ENCODE data around the gene NUDT22.
"Not testable (repeated sequence)": the region's sequence is repeated elsewhere in the genome, so short reads cannot be mapped to it uniquely, and the experiment has no call there.

Gene NUDT22

GRCh38 chr11:64244107-64244506 lies 18.0 kb downstream of the NUDT22 start:
- DNase-seq (ENCODE audit: low read depth) = no peak

GRCh38 chr11:64244966-64245365 lies 18.9 kb downstream of the NUDT22 start:
- DNase-seq (ENCODE audit: low read depth) = no peak

DNA sequence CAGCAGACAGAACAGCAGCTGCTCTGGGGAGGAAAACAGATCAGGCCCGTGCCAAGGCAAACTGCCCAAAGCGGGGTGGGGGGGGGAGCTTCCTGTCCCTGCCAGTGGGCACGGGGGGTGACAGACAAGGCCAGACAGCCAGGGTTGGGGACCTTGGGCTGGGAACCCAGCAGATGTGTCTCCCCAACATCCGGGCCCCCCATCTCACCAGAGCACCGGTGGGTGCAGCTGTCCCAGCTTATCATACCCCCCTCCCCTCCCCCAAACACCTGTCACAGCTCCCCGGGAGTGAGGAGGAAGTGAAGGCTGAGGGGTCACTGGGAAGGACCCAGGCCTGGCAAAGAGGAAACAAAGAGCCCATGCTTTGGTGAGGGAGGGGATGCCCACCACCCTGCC lies 19.3 kb downstream of the NUDT22 start:
- no peak for DNase-seq (ENCODE audit: low read depth)

GRCh38 chr11:64245797-64246620 lies 19.9 kb downstream of the NUDT22 start:
- DNase-seq (ENCODE audit: low read depth) = peak; percentile 76

DNA sequence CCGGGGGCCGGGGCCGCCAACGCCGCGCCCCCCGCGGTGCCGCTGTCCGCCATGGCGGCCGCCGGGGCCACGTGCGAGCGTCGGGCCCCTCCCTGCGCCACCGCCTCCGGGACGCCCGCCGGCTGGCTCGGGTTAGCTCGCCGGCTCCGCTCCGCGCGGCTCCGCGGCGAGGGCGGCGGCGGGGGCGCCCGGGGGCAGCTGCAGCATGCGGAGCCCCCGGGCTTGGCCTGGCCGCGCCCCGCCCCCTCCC lies 20.5 kb downstream of the NUDT22 start:
- not testable (repeated sequence) for DNase-seq (ENCODE audit: low read depth)

DNA sequence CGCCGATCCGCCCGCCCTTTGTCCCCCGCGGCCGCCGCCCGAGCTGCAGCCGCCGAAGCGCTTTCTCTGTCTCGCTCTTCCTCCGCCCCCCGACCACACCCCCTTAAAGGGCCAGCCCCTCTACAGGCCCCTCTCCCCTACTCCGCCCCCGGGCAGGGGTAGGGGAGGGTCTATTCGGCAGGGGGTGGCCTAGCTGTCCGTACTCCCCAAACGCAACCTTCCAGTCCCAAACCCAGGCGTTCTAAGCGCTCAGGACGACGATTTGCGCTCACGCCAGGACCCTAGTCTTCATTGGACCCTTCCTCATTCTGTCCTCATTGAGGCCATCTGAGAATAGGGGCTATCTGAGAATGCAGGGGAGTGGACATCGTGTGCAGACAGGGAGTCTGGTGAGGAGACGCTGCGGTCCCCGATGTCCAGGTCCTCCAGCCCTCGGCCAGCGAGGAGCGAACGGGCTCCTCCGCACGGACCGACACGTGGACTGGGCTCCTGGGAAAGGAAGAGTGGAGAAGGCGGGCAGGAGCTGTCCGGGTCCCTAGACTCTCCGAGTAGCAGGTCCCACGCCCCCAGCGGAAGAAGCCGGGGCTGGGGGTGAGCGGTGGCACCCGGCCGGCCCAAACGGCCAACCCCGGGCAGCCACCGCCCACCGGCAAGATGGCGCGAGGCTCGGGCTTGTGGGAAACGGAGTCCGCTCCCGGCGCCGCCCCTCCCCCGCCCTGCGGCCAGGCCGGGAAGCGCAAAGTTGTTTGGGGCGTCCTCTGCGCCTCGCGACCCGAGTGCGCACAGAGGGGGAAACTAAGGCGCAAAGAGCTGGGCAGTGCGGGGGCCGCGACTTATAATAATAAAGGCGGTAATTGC lies 21.0 kb downstream of the NUDT22 start, which contains the start of gene PPP1R14B:
PPP1R14B (minus strand) TSS at position 73 of the 858 bp plus-strand sequence. CDS start 270 bp downstream, outside the sequence.
- peak; percentile 82 for DNase-seq (ENCODE audit: low read depth)

DNA sequence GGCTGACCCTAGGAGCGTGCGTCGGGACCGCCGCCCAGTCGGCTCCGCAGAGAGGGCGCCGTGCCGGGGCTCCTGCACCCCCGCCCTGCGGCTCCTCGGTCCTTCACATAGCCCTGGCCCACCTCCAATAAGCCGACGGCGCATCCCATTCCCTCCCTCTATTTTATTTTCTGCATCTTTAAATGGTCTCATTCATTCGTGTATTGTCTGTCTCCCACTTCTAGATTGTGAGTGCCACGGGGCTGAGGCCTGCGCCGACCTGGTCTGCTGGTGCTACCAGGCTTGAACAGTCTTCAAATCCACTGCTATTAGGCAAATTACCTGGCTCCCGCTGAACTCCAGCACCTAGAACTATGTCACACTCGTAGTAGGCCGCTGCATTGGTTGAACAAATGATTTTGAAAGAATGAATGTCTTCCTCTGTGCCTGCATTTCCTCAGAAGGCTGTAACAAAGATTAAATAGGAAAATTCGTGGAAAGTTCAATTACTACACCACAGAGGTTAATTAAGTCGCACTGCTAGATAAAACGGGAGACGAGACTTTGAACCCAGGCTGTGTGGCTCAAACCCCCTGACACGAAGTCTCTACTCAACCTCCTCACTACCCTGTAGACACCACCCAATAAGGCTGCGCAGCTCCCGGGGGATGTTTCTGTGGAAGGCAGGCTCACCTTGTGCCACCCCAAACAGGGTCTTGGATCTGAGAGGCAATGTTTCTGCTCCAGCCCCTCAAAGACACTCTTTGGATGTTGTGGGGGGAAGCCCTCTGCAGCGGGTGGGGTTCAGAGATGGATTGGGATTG lies 21.9 kb downstream of the NUDT22 start:
- no peak for DNase-seq (ENCODE audit: low read depth)

DNA sequence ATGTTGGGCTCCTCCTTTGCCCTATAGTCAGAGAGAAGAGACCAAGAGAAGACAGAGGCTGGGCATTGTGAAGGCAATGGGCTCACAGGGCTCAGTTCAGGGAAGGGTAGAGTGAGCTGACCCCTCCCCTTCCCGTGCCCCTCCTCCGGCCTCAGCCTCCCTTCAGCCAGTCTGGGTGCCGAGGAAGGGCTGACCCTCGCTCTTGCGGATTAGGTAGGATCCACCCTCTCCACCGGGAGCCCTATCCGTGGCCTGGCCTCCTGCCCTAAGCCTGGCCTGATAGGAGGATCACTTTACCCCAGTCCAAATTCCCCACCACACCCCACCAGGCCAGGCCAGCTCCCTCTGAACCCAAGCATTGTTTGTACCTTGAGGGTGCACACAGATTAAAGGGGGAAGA lies 22.5 kb downstream of the NUDT22 start:
- no peak for DNase-seq (ENCODE audit: low read depth)

DNA sequence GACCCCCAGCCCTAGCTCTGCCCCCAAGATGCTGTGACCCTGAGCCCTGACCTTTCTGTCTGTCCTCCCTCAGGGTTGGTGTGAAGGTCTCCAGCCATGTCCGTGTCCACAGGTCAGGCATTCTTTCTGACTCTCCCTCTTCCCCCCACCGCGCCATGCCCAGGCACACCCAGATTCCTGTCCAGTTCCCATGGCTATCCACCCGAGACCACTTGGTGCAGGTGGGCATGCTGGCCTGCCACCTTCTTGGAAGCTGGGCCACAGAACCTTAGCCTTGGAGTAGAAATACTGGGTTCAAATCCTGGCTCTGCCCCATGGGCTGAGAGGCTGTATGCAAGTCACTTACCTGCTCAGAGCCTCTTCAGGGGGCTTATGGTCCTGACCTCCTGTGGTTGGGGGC lies 23.0 kb downstream of the NUDT22 start:
- no peak for DNase-seq (ENCODE audit: low read depth)

- no peak for DNase-seq (ENCODE audit: low read depth)
Measured at GRCh38 chr11:64249563-64250414, 23.7 kb downstream of the NUDT22 start.

- no peak for DNase-seq (ENCODE audit: low read depth)
Measured at GRCh38 chr11:64250415-64251015, 24.4 kb downstream of the NUDT22 start.

GRCh38 chr11:64251016-64251752 lies 25.1 kb downstream of the NUDT22 start, which contains the start of gene PLCB3:
PLCB3 (plus strand) TSS chr11:64251530; CDS start chr11:64251650, 120 bp downstream.
- DNase-seq (ENCODE audit: low read depth) = peak; percentile 70

- DNase-seq (ENCODE audit: low read depth) = no peak
Measured at GRCh38 chr11:64251753-64252002, 25.6 kb downstream of the NUDT22 start.

DNA sequence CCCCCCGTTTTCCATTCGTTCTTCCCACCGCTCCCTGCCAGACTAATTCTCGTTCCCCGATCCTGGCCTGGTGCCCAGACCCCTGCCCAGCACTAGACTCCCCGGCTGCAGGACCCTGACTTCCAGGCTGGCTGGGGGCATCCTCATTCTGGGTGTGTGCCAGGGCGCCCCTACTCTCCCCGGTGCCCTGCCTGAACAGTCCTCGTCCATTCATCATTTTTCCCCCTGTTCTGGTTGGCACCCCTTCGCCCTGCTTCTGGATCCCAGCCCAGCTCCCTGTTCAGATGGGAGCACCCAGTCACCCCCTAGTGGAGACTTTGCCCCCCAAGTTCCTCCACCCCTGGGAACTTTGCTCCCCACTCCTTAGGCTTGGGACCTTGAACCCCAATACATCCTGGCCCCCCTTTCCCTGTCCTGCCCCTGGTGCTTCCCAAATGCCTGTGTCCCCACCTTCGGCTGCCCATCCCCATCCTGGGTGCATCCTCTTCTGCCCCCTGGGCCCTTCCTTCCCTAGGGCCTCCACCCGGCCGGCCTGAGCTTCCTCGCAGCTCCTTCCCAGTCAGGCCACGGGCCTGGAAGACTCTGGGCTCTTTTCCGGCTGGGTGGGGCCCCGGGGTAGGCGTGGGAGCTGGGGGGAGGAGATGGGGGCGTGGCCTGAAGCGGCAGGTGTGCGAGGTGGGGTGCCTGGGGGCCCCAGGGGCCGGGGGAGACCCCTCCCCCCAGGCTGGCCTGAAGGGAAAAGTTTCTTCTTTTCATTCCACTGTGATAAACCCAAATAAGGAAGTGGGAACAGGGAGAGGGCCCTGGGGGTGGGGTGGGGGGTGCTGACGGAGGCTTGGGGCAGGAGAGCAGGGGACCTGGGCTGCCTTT lies 26.2 kb downstream of the NUDT22 start:
- DNase-seq (ENCODE audit: low read depth) = no peak

- no peak for DNase-seq (ENCODE audit: low read depth)
Measured at GRCh38 chr11:64253043-64253442, 27.0 kb downstream of the NUDT22 start.

- DNase-seq (ENCODE audit: low read depth) = no peak
Measured at GRCh38 chr11:64253481-64253880, 27.4 kb downstream of the NUDT22 start.

DNA sequence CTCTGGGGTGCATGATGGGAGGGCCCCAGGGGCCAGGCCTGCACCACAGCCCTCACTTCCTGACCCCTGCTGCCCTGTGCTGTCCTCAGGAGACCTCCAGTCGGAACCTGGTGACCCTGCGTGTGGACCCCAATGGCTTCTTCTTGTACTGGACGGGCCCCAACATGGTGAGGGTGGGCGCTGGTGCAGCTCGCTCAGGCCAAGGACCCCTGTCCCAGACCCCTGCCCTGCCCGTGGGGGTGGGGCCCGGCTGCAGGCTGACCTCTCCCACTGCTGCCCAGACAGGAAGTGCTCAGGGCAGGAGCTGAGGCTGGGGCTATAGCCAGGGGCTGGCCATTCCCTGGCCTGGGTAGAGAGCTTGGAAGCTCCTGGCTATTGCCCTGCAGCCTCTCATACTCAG lies 28.3 kb downstream of the NUDT22 start:
- no peak for DNase-seq (ENCODE audit: low read depth)

DNA sequence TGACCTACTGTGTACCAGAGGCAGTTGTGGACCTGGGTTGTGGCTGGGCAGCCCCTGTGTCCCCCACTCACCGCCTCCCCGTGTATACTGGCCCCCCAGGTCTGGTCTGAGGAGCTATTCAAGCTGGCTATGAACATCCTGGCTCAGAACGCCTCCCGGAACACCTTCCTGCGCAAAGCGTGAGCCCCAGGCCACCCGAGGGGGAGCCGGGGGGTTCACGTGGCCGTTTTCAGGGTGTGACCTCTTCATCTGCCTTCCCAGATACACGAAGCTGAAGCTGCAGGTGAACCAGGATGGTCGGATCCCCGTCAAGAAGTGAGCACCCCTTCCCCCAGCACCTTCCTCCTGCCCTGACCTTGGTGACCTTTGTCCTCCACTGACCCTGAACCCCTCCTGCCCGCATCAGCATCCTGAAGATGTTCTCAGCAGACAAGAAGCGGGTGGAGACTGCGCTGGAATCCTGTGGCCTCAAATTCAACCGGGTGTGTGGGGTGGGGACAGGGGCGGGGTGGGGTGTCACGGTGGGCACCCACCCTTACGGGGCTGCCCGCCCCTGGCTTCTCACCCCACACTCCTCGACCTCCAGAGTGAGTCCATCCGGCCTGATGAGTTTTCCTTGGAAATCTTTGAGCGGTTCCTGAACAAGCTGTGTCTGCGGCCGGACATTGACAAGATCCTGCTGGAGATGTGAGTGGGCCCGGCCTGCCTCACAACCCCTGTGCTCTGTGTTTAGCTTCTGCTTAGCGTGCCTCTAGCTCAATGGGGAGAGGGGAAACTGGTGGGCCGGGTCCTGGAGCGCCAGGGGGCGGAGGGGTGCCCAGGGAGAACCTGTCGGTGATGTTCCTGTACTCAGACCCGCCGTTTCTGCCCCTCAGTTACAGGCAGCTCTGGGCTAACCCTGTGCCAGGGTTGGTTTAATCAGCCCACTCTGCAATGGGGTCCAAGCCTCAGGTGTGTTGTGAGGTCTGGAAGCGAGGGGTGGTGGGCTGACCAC lies 29.4 kb downstream of the NUDT22 start:
- no peak for DNase-seq (ENCODE audit: low read depth)
